H9 (cell line): Measurements from ENCODE around the gene NINL. TPM values are rescaled to one million over a fixed set of nuclear protein-coding genes. Genes with fewer than 3 reads are reported as not detected.

Experiments used
- DNase-seq: peaks from one replicate; pipeline ENCODE4 v3.0.0-alpha.2; 2017
- H2AFZ ChIP-seq: one replicate; pipeline ENCODE4 v1.6.1; 2013; ENCODE audit warnings: mild to moderate bottlenecking, low read length, control low read depth, moderate library complexity
- H2AK5ac ChIP-seq: 2 replicates; pipeline ENCODE4 v1.6.1; 2013; ENCODE audit warnings: low read length, control low read depth, mixed read lengths; ENCODE audit not compliant: insufficient read length
- H2BK120ac ChIP-seq: one replicate; pipeline ENCODE4 v1.6.1; 2013; ENCODE audit warnings: low read depth, mild to moderate bottlenecking, low read length, control low read depth, inconsistent platforms; ENCODE audit not compliant: poor library complexity, severe bottlenecking
- H2BK12ac ChIP-seq: 2 replicates; pipeline ENCODE4 v1.6.1; 2013; ENCODE audit warnings: low read length, control low read depth, mixed read lengths, low read depth; ENCODE audit not compliant: insufficient read length
- H2BK15ac ChIP-seq: 2 replicates; pipeline ENCODE4 v1.6.1; 2013; ENCODE audit warnings: low read depth, low read length, control low read depth
- H2BK20ac ChIP-seq: one replicate; pipeline ENCODE4 v1.6.1; 2013; ENCODE audit warnings: low read depth, mild to moderate bottlenecking, low read length, control low read depth, inconsistent platforms; ENCODE audit not compliant: poor library complexity, severe bottlenecking
- H2BK5ac ChIP-seq: 2 replicates; pipeline ENCODE4 v1.6.1; 2013; ENCODE audit warnings: low read length, control low read depth, mixed read lengths; ENCODE audit not compliant: insufficient read length
- H3K14ac ChIP-seq: 2 replicates; pipeline ENCODE4 v1.6.1; 2013; ENCODE audit warnings: low read length, control low read depth; ENCODE audit not compliant: insufficient read depth
- H3K18ac ChIP-seq: 2 replicates; pipeline ENCODE4 v1.6.1; 2013; ENCODE audit warnings: low read depth, mild to moderate bottlenecking, mixed read lengths, low read length, control low read depth; ENCODE audit not compliant: insufficient read length
- H3K23ac ChIP-seq: 2 replicates; pipeline ENCODE4 v1.6.1; 2013; ENCODE audit warnings: low read length, control low read depth, mixed read lengths, low read depth; ENCODE audit not compliant: insufficient read length
- H3K23me2 ChIP-seq: 2 replicates; pipeline ENCODE4 v1.6.1; 2013; ENCODE audit warnings: low read depth, mild to moderate bottlenecking, mixed read lengths, low read length, control low read depth; ENCODE audit not compliant: insufficient read length, poor library complexity, severe bottlenecking
- H3K27ac ChIP-seq: 2 replicates; pipeline ENCODE4 v1.5.1; 2013; ENCODE audit warnings: low read length, control low read depth, mixed read lengths, low read depth; ENCODE audit not compliant: insufficient read length
- H3K27me3 ChIP-seq: 2 replicates; pipeline ENCODE4 v1.6.1; 2013; ENCODE audit warnings: low read length, control low read depth, inconsistent platforms; ENCODE audit not compliant: insufficient read depth
- H3K4ac ChIP-seq: 2 replicates; pipeline ENCODE4 v1.6.1; 2013; ENCODE audit warnings: low read depth, mild to moderate bottlenecking, control low read depth, inconsistent platforms, low read length, moderate library complexity
- H3K4me1 ChIP-seq: 2 replicates; pipeline ENCODE4 v1.6.1; 2013; ENCODE audit warnings: low read length, control low read depth, inconsistent platforms; ENCODE audit not compliant: insufficient read depth
- H3K4me2 ChIP-seq: 2 replicates; pipeline ENCODE4 v1.6.1; 2013; ENCODE audit warnings: low read length, control low read depth, mixed read lengths; ENCODE audit not compliant: insufficient read length, insufficient read depth
- H3K56ac ChIP-seq: 2 replicates; pipeline ENCODE4 v1.6.1; 2013; ENCODE audit warnings: low read depth, mild to moderate bottlenecking, mixed read lengths, low read length, control low read depth; ENCODE audit not compliant: insufficient read length
- H3K79me1 ChIP-seq: 2 replicates; pipeline ENCODE4 v1.6.1; 2013; ENCODE audit warnings: low read depth, mild to moderate bottlenecking, moderate library complexity, low read length, control low read depth, inconsistent platforms; ENCODE audit not compliant: insufficient read depth, poor library complexity, severe bottlenecking
- H3K79me2 ChIP-seq: 2 replicates; pipeline ENCODE4 v1.6.1; 2013; ENCODE audit warnings: low read length, control low read depth, inconsistent platforms; ENCODE audit not compliant: insufficient read depth
- H3K9ac ChIP-seq: 2 replicates; pipeline ENCODE4 v1.6.1; 2013; ENCODE audit warnings: low read length, control low read depth, mixed read lengths; ENCODE audit not compliant: insufficient read length; ENCODE audit errors: extremely low read depth
- H3K9me3 ChIP-seq: one replicate; pipeline ENCODE4 v1.6.1; 2013; ENCODE audit warnings: low read depth, low read length, inconsistent platforms; ENCODE audit not compliant: control insufficient read depth
- H3T11ph ChIP-seq: one replicate; pipeline ENCODE4 v1.6.1; 2013; ENCODE audit warnings: mild to moderate bottlenecking, low read length, control low read depth, inconsistent platforms
- H4K20me1 ChIP-seq: one replicate; pipeline ENCODE4 v1.6.1; 2013; ENCODE audit not compliant: control insufficient read depth, insufficient read length, insufficient read depth
- H4K5ac ChIP-seq: 2 replicates; pipeline ENCODE4 v1.6.1; 2013; ENCODE audit warnings: low read depth, mild to moderate bottlenecking, mixed read lengths, low read length, control low read depth; ENCODE audit not compliant: insufficient read length
- H4K8ac ChIP-seq: replicated peaks from 2 replicates; pipeline ENCODE4 v1.6.1; 2013; ENCODE audit warnings: low read length, control low read depth, mixed read lengths, low read depth; ENCODE audit not compliant: insufficient read length
- H4K91ac ChIP-seq: 2 replicates; pipeline ENCODE4 v1.6.1; 2013; ENCODE audit warnings: low read depth, mild to moderate bottlenecking, moderate library complexity, mixed read lengths, low read length, control low read depth; ENCODE audit not compliant: insufficient read length
- H3K27ac Mint-ChIP-seq, 3 experiments: 2 replicates in 2 of 3; 3 replicates in 1 of 3; pipeline ENCODE4 v1.8.0; 2020 to 2021; ENCODE audit warnings: mixed read lengths in 3 of 3, mild to moderate bottlenecking in 1 of 3, moderate library complexity in 1 of 3
- H3K27me3 Mint-ChIP-seq: 2 replicates; pipeline ENCODE4 v1.8.0; 2021; ENCODE audit warnings: low read depth, mild to moderate bottlenecking, moderate library complexity, mixed read lengths
- H3K36me3 Mint-ChIP-seq, 3 experiments: 2 replicates in 2 of 3; 3 replicates in 1 of 3; pipeline ENCODE4 v1.8.0; 2020 to 2021; ENCODE audit warnings: low read depth in 3 of 3, mixed read lengths in 3 of 3; ENCODE audit not compliant: insufficient read depth in 1 of 3
- H3K4me1 Mint-ChIP-seq, 2 experiments: 2 replicates each; pipeline ENCODE4 v1.8.0; 2020; ENCODE audit warnings: mixed read lengths in 2 of 2
- H3K4me3 Mint-ChIP-seq, 2 experiments: 2 replicates in 1 of 2; 3 replicates in 1 of 2; pipeline ENCODE4 v1.8.0; 2020 to 2021; ENCODE audit warnings: mild to moderate bottlenecking in 2 of 2, mixed read lengths in 2 of 2, moderate library complexity in 1 of 2
- H3K9me3 Mint-ChIP-seq, 2 experiments: 2 replicates in 1 of 2; 3 replicates in 1 of 2; pipeline ENCODE4 v1.8.0; 2020; ENCODE audit warnings: mild to moderate bottlenecking in 2 of 2, mixed read lengths in 2 of 2, moderate library complexity in 1 of 2
- WGBS: extraction: QIAGEN DNeasy Blood & Tissue Kit; methylation state at CpG from one replicate; pipeline ENCODE4 v1.1.7; 2013; ENCODE audit warnings: missing lambda C conversion rate, low lambda C conversion rate, mixed read lengths; ENCODE audit not compliant: insufficient read length; ENCODE audit errors: extremely low coverage; 5-methylcytosine and 5-hydroxymethylcytosine counted together
- total RNA-seq: library from RNA; stranded (reverse); gene quantifications from 2 replicates; pipeline ENCODE4 v1.2.1, GENCODE V29; 2021
- TF ChIP-seq, protein P1 (sequence below): fragments of 200-600 bp; sonication (generic); conservative IDR thresholded peaks from 3 replicates; pipeline ENCODE4 v1.8.0; 2021; ENCODE audit warnings: antibody characterized with exemption, mild to moderate bottlenecking

Gene NINL
- total RNA-seq, 1 experiment from 2014 or later: 34.3 TPM

DNA sequence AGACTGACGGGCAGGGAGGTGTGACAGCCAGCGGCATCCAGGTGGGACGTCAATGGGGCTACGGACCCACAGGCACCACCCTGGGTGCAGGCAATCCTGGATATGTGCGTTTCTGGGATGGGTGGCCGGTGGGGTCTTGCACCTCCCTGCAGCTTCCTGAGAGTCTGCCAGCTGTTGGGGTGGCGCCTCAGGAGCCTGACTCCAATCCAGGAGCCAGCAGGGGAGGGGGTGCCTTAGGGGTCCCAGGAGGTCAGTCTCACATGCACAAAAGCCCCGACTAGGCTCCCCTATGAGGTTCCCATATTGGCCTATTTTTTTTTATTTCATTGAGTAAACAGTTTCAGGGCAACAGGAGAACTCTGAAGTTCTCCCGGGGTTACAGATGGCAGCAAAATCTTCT is 104.5 kb downstream of the NINL start:
- Histone ChIP-seq H2BK20ac (no peak overlapping the region), H3K18ac (no peak overlapping the region), H3K9ac (no peak overlapping the region), H2BK15ac (no peak overlapping the region), H3T11ph (no peak overlapping the region), H2BK5ac (no peak overlapping the region), H3K4ac (no peak overlapping the region), H3K4me1 (no peaks in the 10 kb centered on the region), H2BK12ac (no peak overlapping the region), H4K91ac (no peak overlapping the region), H3K23me2 (no peaks in the 10 kb centered on the region), H3K27me3 (no peaks in the 10 kb centered on the region), H4K20me1 (no peaks in the 10 kb centered on the region), H3K79me1 (no peaks in the 10 kb centered on the region), H2AFZ (no peak overlapping the region), H3K14ac (no peak overlapping the region), H2AK5ac (no peak overlapping the region), H3K56ac (no peak overlapping the region), H3K79me2 (no peaks in the 10 kb centered on the region), H3K4me2 (no peak overlapping the region), H3K27ac (no peak overlapping the region), H3K9me3 (no peaks in the 10 kb centered on the region), H4K8ac (no peak overlapping the region), H2BK120ac (no peak overlapping the region), H3K23ac (no peak overlapping the region), H4K5ac (no peak overlapping the region)
- Mint-ChIP-seq H3K27me3 (no peaks in the 10 kb centered on the region), H3K27ac (no peak overlapping the region), H3K36me3 (peaks cover 45 to 71% (median 68%) of the 10 kb centered on the region in 3 experiments), H3K4me3 (no peak overlapping the region), H3K9me3 (no peaks in the 10 kb centered on the region; a peak in 1 of 5 replicates), H3K4me1 (peaks cover 0 to 7% of the 10 kb centered on the region in 2 experiments; a peak in 2 of 4 replicates)
- no peak for DNase-seq
- TF ChIP-seq, protein P1, sequence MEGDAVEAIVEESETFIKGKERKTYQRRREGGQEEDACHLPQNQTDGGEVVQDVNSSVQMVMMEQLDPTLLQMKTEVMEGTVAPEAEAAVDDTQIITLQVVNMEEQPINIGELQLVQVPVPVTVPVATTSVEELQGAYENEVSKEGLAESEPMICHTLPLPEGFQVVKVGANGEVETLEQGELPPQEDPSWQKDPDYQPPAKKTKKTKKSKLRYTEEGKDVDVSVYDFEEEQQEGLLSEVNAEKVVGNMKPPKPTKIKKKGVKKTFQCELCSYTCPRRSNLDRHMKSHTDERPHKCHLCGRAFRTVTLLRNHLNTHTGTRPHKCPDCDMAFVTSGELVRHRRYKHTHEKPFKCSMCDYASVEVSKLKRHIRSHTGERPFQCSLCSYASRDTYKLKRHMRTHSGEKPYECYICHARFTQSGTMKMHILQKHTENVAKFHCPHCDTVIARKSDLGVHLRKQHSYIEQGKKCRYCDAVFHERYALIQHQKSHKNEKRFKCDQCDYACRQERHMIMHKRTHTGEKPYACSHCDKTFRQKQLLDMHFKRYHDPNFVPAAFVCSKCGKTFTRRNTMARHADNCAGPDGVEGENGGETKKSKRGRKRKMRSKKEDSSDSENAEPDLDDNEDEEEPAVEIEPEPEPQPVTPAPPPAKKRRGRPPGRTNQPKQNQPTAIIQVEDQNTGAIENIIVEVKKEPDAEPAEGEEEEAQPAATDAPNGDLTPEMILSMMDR: no peak
- WGBS: no CpG with 5 or more reads among the region's 9 CpGs
